DND-41 (cell line): ENCODE measurements around the gene CNDP2.

Experiments
- EZH2 ChIP-seq: IDR thresholded peaks from 3 replicates; pipeline ENCODE4 v1.6.1; 2012; ENCODE audit warnings: borderline replicate concordance, low read depth, mild to moderate bottlenecking, moderate library complexity, low read length, inconsistent platforms; ENCODE audit not compliant: severe bottlenecking
- TF ChIP-seq, protein P1 (sequence below): IDR thresholded peaks from 2 replicates; pipeline ENCODE4 v1.5.1; 2012; ENCODE audit warnings: borderline replicate concordance, low read length, moderate library complexity, mild to moderate bottlenecking; ENCODE audit not compliant: poor library complexity, severe bottlenecking; ENCODE audit errors: extremely low read depth

DNA sequence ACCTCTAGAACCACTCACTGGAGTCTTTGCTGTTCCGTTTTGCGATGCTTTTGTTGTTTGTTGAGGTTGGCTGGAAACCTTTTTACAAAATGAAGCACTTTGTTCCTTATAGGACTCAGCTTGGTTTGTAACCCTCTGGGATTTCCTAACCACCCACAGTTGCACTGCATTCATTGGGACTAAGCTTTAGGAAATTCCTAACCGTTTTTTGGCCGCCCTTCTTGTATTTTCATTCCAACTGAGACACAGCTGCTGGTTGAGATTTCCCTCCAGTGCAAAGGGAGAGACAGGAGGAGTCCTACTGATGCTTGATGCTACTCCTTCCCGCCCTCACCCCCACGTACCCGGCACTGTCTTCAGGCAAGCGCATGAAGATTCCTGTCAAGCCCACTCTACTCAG, 32.9 kb upstream of the CNDP2 start:
- TF ChIP-seq, protein P1, sequence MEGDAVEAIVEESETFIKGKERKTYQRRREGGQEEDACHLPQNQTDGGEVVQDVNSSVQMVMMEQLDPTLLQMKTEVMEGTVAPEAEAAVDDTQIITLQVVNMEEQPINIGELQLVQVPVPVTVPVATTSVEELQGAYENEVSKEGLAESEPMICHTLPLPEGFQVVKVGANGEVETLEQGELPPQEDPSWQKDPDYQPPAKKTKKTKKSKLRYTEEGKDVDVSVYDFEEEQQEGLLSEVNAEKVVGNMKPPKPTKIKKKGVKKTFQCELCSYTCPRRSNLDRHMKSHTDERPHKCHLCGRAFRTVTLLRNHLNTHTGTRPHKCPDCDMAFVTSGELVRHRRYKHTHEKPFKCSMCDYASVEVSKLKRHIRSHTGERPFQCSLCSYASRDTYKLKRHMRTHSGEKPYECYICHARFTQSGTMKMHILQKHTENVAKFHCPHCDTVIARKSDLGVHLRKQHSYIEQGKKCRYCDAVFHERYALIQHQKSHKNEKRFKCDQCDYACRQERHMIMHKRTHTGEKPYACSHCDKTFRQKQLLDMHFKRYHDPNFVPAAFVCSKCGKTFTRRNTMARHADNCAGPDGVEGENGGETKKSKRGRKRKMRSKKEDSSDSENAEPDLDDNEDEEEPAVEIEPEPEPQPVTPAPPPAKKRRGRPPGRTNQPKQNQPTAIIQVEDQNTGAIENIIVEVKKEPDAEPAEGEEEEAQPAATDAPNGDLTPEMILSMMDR = no peak
- TF ChIP-seq EZH2 = no peak
